Peyer's patch (tissue), 4 donors: ENCODE data around the gene SHISA5. TPM values are rescaled to one million over a fixed set of nuclear protein-coding genes. Genes with fewer than 3 reads are reported as not detected.
"Not testable (repeated sequence)": the region's sequence is repeated elsewhere in the genome, so short reads cannot be mapped to it uniquely, and the experiment has no call there.

Experiments
- DNase-seq, 3 donors: peaks; one replicate each; pipeline ENCODE4 v3.0.0-alpha.2; 2017 to 2019
- H3K27ac ChIP-seq, 4 donors: fragments of 200-600 bp; sonication (generic); one replicate each; pipeline ENCODE4 v1.5.1; 2016 to 2019
- H3K27me3 ChIP-seq, 2 donors: fragments of 200-600 bp; sonication (generic); one replicate each; pipeline ENCODE4 v1.5.1; 2019
- H3K36me3 ChIP-seq, 3 donors: fragments of 200-600 bp; sonication (generic); one replicate each; pipeline ENCODE4 v1.5.1; 2016 to 2019
- H3K4me1 ChIP-seq, 4 donors: fragments of 200-600 bp; sonication (generic); one replicate each; pipeline ENCODE4 v1.5.1; 2016 to 2019
- H3K4me3 ChIP-seq, 4 donors: fragments of 200-600 bp; sonication (generic); 1 replicate in 3 of 4; 2 replicates in 1 of 4; pipeline ENCODE4 v1.5.1; 2016 to 2019; ENCODE audit warnings: mild to moderate bottlenecking in 1 of 4
- H3K9me3 ChIP-seq, 4 donors: fragments of 200-600 bp; sonication (generic); one replicate each; pipeline ENCODE4 v1.5.1; 2016 to 2019; ENCODE audit warnings: mild to moderate bottlenecking in 1 of 4
- POLR2A ChIP-seq, 2 donors: fragments of 450-650 bp; IDR thresholded peaks; one replicate each; pipeline ENCODE4 v1.5.1; 2017; ENCODE audit warnings: antibody characterized with exemption in 2 of 2, mild to moderate bottlenecking in 2 of 2, moderate library complexity in 2 of 2
- total RNA-seq, 4 donors: library from RNA; depleted of rRNA; stranded (reverse); fragments of >200 nt; gene quantifications; one replicate each; pipeline ENCODE4 v1.1.0, GENCODE V29; 2016
- TF ChIP-seq, protein P1 (sequence below), 6 experiments: fragments of 450-650 bp in 4 of 6; fragments of 200-600 bp in 2 of 6; sonication (generic) in 1 of 6; IDR thresholded peaks; one replicate each; pipeline ENCODE4 v1.5.1; 2017 to 2019; ENCODE audit warnings: antibody characterized with exemption in 6 of 6, mild to moderate bottlenecking in 3 of 6, moderate library complexity in 1 of 6

SHISA5 gene
- total RNA-seq, 4 donors from 2014 or later = 60.2 to 149 (median 110) TPM

DNA sequence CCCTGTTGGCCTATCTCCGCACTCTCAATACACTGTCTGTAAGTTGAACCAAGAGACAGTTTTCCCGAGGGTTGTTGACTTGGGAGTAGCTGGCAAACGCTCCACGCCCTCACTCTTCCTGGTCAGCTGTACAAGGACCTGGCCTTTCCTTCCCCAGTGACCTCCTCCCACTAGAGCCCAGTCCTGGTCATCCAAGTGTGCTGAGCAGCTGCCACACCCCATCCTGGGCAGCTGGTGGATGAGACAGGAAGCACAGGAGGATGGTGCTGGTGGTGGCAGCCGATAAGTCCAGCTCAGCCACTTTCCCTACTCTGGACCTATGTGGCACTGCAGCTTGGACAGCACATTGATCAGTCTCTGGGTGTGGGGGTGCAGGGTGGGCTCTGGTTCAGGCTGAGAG lies 32.8 kb upstream of the SHISA5 start:
- Histone ChIP-seq H3K36me3 (peaks cover 0 to 74% (median 0%) of the 10 kb centered on the region in 3 donors), H3K4me3 (no peak overlapping the region), H3K27me3 (no peaks in the 10 kb centered on the region), H3K9me3 (no peaks in the 10 kb centered on the region), H3K27ac (no peak overlapping the region), H3K4me1 (no peaks in the 10 kb centered on the region)
- TF ChIP-seq, protein P1, sequence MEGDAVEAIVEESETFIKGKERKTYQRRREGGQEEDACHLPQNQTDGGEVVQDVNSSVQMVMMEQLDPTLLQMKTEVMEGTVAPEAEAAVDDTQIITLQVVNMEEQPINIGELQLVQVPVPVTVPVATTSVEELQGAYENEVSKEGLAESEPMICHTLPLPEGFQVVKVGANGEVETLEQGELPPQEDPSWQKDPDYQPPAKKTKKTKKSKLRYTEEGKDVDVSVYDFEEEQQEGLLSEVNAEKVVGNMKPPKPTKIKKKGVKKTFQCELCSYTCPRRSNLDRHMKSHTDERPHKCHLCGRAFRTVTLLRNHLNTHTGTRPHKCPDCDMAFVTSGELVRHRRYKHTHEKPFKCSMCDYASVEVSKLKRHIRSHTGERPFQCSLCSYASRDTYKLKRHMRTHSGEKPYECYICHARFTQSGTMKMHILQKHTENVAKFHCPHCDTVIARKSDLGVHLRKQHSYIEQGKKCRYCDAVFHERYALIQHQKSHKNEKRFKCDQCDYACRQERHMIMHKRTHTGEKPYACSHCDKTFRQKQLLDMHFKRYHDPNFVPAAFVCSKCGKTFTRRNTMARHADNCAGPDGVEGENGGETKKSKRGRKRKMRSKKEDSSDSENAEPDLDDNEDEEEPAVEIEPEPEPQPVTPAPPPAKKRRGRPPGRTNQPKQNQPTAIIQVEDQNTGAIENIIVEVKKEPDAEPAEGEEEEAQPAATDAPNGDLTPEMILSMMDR (IDR thresholded peaks at IDR 0.05) = no peak
- TF ChIP-seq POLR2A (IDR thresholded peaks at IDR 0.05) = no peak
- peak in 1 of 3 donors; percentile 56 for DNase-seq

DNA sequence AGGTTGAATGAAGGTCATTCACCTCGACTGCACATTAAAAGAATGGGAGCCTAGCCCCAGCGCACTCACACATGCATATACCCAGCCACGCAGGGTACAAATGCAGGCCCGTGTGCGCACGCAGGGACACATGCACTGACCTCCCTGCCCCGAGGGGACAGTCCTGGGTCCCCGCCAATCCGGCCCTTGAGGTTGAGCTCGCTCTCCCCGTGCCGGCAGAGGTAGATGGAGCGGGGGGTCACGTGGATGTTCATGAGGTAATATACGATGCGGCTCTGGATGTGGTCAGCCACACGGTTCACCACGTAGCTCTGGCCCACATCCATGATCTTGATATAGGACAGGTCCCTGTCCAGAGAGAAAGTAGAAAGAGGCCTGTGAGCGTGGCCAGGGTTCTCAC lies 32.1 kb upstream of the SHISA5 start:
- no peak overlapping the region for H3K27ac ChIP-seq
- TF ChIP-seq, protein P1 (IDR thresholded peaks at IDR 0.05) = no peak
- TF ChIP-seq POLR2A (IDR thresholded peaks at IDR 0.05) = no peak
- no peaks in the 10 kb centered on the region for H3K4me1 ChIP-seq
- H3K4me3 ChIP-seq = no peak overlapping the region
- no peak for DNase-seq
- peaks cover 0 to 67% (median 0%) of the 10 kb centered on the region in 3 donors for H3K36me3 ChIP-seq
- no peaks in the 10 kb centered on the region for H3K9me3 ChIP-seq
- H3K27me3 ChIP-seq = no peaks in the 10 kb centered on the region

DNA sequence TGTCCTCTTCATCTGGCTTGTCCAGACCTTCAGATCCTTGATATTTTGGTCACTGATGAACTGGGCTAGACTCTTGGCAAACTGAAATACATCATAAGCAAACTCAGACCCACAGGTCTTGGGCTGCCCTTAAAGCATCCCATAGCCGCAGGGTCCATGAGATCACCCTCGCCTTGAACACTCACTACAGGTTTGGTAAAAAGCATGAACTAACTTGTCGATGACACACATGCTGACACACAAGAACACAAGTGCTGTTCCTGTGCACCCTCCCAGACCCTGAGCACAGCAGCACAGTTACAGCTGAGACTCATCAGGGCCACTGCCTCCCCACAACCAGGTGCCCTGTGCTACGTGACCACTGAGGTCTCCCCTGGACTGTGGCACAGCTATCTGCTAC lies 31.6 kb upstream of the SHISA5 start:
- H3K36me3 ChIP-seq = peaks cover 0 to 71% (median 0%) of the 10 kb centered on the region in 3 donors
- no peak overlapping the region for H3K4me3 ChIP-seq
- no peaks in the 10 kb centered on the region for H3K9me3 ChIP-seq
- H3K4me1 ChIP-seq = no peaks in the 10 kb centered on the region
- no peak overlapping the region for H3K27ac ChIP-seq
- DNase-seq = no peak
- no peaks in the 10 kb centered on the region for H3K27me3 ChIP-seq
- TF ChIP-seq, protein P1 (IDR thresholded peaks at IDR 0.05) = no peak
- no peak for TF ChIP-seq POLR2A (IDR thresholded peaks at IDR 0.05)

DNA sequence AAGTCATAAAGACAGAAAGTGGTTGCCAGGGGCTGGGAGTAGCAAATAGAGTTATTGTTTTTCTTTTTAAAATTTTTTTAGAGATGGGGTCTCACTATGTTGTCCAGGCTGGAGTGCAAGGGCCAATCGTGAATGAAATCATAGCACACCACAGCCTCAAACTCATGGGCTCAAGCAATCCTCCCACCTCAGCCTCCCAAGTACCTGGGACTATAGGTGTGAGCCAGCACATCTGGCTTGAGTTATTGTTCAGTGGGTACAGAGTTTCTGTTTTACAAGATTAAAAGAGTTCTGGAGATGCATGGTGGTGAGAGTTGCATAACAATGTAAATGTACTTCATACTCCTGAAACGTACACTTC lies 29.0 kb upstream of the SHISA5 start:
- TF ChIP-seq, protein P1 (IDR thresholded peaks at IDR 0.05) = no peak
- TF ChIP-seq POLR2A (IDR thresholded peaks at IDR 0.05) = no peak
- H3K4me3 ChIP-seq = no peak overlapping the region
- H3K27me3 ChIP-seq = no peaks in the 10 kb centered on the region
- no peak for DNase-seq
- peaks cover 0 to 66% (median 0%) of the 10 kb centered on the region in 3 donors for H3K36me3 ChIP-seq
- H3K27ac ChIP-seq = no peak overlapping the region
- H3K9me3 ChIP-seq = no peaks in the 10 kb centered on the region
- H3K4me1 ChIP-seq = no peaks in the 10 kb centered on the region

DNA sequence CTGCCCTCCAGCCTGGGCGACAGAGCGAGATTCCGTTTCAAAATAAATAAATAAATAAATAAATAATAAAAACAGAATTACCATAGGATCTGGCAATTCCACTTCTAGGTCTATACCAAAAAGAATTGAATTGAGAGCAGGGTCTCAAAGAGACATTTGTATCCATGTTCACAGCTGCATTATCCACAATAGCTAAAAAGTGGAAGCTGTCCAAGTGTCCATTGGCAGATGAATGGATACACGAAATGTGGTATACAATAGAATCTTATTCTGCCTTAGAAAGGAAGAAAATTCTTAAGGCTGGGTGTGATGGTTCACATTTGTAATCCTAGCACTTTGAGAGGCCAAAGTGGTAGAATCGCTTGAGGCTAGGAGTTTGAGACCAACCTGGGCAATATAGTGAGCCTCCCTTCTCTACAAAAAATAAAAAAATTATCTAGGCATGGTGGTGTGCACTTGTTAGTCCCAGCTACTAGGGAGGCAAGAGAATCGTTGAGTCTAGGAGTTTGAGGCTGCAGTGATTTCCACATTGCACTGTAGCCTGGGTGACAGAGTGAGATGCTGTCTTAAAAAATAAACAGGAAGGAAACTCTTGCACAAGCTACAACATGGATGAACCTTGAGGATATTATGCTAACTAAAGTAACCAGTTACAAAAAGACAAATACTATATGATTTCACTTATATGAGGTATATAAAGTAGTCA lies 28.4 kb upstream of the SHISA5 start:
- Histone ChIP-seq H3K9me3 (no peaks in the 10 kb centered on the region), H3K36me3 (peaks cover 0 to 67% (median 0%) of the 10 kb centered on the region in 3 donors), H3K27me3 (no peaks in the 10 kb centered on the region), H3K4me1 (no peaks in the 10 kb centered on the region), H3K27ac (no peak overlapping the region), H3K4me3 (no peak overlapping the region)
- TF ChIP-seq POLR2A (IDR thresholded peaks at IDR 0.05) = no peak
- TF ChIP-seq, protein P1 (IDR thresholded peaks at IDR 0.05) = no peak
- no peak for DNase-seq

DNA sequence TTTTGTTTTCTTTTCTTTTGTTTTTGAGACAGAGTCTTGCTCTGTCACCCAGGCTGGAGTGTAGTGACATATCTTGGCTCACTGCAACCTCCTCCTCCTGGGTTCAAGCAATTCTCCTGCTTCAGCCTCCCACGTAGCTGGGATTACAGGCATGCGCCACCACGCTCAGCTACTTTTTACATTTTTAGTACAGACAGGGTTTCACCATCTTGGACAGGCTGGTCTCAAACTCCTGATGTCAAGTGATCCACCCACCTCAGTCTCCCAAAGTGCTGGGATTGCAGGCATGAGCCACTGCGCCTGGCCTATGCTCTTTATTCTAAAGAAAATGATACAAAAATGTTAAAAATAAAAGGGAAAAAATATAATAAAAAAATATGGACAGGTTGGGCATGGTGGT lies 26.7 kb upstream of the SHISA5 start:
- H3K4me3 ChIP-seq, H3K9me3 ChIP-seq, H3K27me3 ChIP-seq, H3K4me1 ChIP-seq, H3K27ac ChIP-seq, DNase-seq: not testable (repeated sequence)
- peaks cover 0 to 52% (median 0%) of the 10 kb centered on the region in 3 donors for H3K36me3 ChIP-seq
